ENCODE data around the gene PXN.
"Not testable (repeated sequence)": the region's sequence is repeated elsewhere in the genome, so short reads cannot be mapped to it uniquely, and the experiment has no call there.

Gene PXN

GRCh38 chr12:120261951-120262851, 3.3 kb downstream of the PXN start:
- no peak for DNase-seq

- DNase-seq: no peak
Observed at GRCh38 chr12:120260607-120261006, 4.9 kb downstream of the PXN start.

GRCh38 chr12:120259418-120260202, 5.9 kb downstream of the PXN start:
- no peak for DNase-seq

- no peak for DNase-seq
Observed at GRCh38 chr12:120258323-120258896, 7.1 kb downstream of the PXN start.

GRCh38 chr12:120257041-120257821, 8.3 kb downstream of the PXN start:
- DNase-seq: no peak

- DNase-seq: no peak
Observed at GRCh38 chr12:120254809-120255208, 10.7 kb downstream of the PXN start.

GRCh38 chr12:120253313-120253712, 12.2 kb downstream of the PXN start:
- DNase-seq: not testable (repeated sequence)

GRCh38 chr12:120252071-120252906, 13.2 kb downstream of the PXN start:
- no peak for DNase-seq

GRCh38 chr12:120251364-120252070, 14.0 kb downstream of the PXN start:
- DNase-seq: not testable (repeated sequence)

GRCh38 chr12:120249875-120250795, 15.4 kb downstream of the PXN start:
- no peak for DNase-seq

GRCh38 chr12:120249266-120249874, 16.2 kb downstream of the PXN start:
- DNase-seq: no peak

GRCh38 chr12:120247621-120248030, 17.9 kb downstream of the PXN start:
- DNase-seq: no peak

- DNase-seq: no peak
Observed at GRCh38 chr12:120247183-120247582, 18.3 kb downstream of the PXN start.

GRCh38 chr12:120246705-120247104, 18.8 kb downstream of the PXN start:
- not testable (repeated sequence) for DNase-seq

GRCh38 chr12:120242971-120243699, 22.4 kb downstream of the PXN start:
- no peak for DNase-seq

- DNase-seq: no peak
Observed at GRCh38 chr12:120242275-120242799, 23.2 kb downstream of the PXN start.

GRCh38 chr12:120241561-120242274, 23.8 kb downstream of the PXN start:
- DNase-seq: no peak

GRCh38 chr12:120240495-120240833, 25.1 kb downstream of the PXN start:
- DNase-seq: no peak

Measured in NCI-H2107 (cell line).